Lower leg skin (tissue), 3 donors: ENCODE results near the gene CRK.

Experiments used
- CTCF ChIP-seq, 3 donors: fragments of 450-650 bp; IDR thresholded peaks; one replicate each; pipeline ENCODE4 v1.5.1; 2016; ENCODE audit warnings: antibody characterized with exemption in 3 of 3, mild to moderate bottlenecking in 3 of 3, moderate library complexity in 2 of 3
- POLR2A ChIP-seq, 2 donors: fragments of 450-650 bp; IDR thresholded peaks; one replicate each; pipeline ENCODE4 v1.6.1; 2016 to 2017; ENCODE audit warnings: antibody characterized with exemption in 2 of 2, mild to moderate bottlenecking in 1 of 2, moderate library complexity in 1 of 2

GRCh38 chr17:1379930-1380313 lies 76.1 kb downstream of the CRK start:
- no peak for TF ChIP-seq CTCF (IDR thresholded peaks at IDR 0.05)
- no peak for TF ChIP-seq POLR2A (IDR thresholded peaks at IDR 0.05)
